Hindlimb muscle (tissue), 1 donor: ENCODE results near the gene ZAR1L. TPM values are rescaled to one million over a fixed set of nuclear protein-coding genes. Genes with fewer than 3 reads are reported as not detected.
"Not testable (repeated sequence)": the region's sequence is repeated elsewhere in the genome, so short reads cannot be mapped to it uniquely, and the experiment has no call there.

Experiments
- DNase-seq: peaks from one replicate; pipeline ENCODE4 v3.0.0-alpha.2; 2013
- polyA plus RNA-seq: library from polyadenylated mRNA; unstranded; fragments of 120-200 nt; gene quantifications from one replicate; pipeline ENCODE4 v1.2.1, GENCODE V29; 2013; ENCODE audit not compliant: insufficient read length

Gene ZAR1L, protein sequence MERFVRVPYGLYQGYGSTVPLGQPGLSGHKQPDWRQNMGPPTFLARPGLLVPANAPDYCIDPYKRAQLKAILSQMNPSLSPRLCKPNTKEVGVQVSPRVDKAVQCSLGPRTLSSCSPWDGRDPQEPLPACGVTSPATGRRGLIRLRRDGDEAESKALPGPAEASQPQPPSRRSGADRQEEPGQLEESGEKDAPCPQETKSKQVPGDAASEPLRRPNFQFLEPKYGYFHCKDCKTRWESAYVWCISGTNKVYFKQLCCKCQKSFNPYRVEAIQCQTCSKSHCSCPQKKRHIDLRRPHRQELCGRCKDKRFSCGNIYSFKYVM
- not detected for polyA plus RNA-seq

GRCh38 chr13:32315238-32316027 is at the start of gene ZAR1L, which contains the start of gene BRCA2:
Gene ZAR1L, minus strand, starts transcription at chr13:32315363. Its CDS starts 3,438 bp downstream, at chr13:32311925.
Gene BRCA2, plus strand, starts transcription at chr13:32315508. Its CDS starts 953 bp downstream, at chr13:32316461.
- DNase-seq: peak; percentile 95

GRCh38 chr13:32362574-32362973 is 47.4 kb upstream of the ZAR1L start:
- DNase-seq: no peak

GRCh38 chr13:32355935-32356334 is 40.8 kb upstream of the ZAR1L start:
- not testable (repeated sequence) for DNase-seq

DNA sequence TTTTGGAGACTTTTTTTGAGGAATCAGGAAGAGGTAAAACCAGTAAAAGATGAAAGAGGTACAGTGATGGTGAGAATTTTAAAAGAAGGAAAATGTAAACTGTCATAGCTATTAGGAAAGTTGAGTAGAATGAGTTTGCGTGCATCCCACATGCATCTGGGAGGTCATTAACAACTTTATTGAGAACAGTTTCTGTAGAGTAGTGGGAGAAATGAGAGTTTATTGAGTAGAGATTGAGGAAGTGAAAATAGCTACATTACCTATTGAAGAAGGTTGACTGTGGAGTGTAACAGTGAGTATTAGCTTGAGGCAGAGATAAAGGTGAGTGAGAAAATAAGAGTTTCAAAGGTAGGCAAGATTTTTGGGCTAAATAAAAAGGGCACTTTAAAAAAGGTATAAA is 38.9 kb upstream of the ZAR1L start:
- DNase-seq: no peak

- not testable (repeated sequence) for DNase-seq
Observed at GRCh38 chr13:32350839-32351441, 35.8 kb upstream of the ZAR1L start.

DNA sequence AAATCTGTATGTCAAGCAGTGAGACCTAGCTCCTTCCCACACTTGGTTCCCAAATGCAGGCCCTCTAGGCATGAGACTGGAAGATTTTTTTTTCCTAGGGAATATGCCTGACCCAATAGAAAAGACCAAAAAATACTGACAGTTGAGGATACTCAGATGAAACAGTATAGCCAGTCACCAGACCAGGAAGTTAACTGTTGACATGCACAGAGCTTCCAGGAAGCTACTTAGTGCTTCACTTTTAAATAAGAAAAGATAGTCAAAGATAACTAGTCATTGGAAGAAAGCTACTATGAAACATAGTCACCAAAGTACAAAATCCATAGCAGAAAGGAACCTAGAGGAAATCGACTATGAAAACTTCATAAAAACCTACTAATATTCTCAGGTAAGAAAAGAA is 32.5 kb upstream of the ZAR1L start:
- DNase-seq: no peak

GRCh38 chr13:32340914-32341313 is 25.8 kb upstream of the ZAR1L start:
- DNase-seq: no peak

GRCh38 chr13:32334671-32335070 is 19.5 kb upstream of the ZAR1L start:
- no peak for DNase-seq

GRCh38 chr13:32330441-32330840 is 15.3 kb upstream of the ZAR1L start:
- DNase-seq: no peak

DNA sequence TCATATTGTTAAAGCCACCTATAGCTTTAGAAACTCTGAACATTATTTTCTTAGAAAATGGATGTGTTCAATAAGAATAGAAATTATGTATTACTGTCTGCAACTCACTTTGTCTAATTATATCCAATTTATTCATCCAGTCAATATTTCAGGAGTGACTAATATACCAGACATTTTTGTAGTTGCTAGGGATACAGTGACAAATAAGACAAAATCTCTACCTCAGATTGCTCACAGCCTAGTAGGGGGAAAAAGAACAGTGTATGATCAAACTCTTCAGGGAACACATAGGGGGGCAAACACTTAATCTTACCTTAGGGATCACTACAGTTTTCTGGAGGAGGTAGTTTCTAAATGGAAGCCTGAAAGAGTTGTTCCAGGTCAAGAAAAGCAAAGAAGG is 8.7 kb upstream of the ZAR1L start:
- DNase-seq: no peak

- DNase-seq: no peak
Observed at GRCh38 chr13:32320528-32320927, 5.4 kb upstream of the ZAR1L start.

DNA sequence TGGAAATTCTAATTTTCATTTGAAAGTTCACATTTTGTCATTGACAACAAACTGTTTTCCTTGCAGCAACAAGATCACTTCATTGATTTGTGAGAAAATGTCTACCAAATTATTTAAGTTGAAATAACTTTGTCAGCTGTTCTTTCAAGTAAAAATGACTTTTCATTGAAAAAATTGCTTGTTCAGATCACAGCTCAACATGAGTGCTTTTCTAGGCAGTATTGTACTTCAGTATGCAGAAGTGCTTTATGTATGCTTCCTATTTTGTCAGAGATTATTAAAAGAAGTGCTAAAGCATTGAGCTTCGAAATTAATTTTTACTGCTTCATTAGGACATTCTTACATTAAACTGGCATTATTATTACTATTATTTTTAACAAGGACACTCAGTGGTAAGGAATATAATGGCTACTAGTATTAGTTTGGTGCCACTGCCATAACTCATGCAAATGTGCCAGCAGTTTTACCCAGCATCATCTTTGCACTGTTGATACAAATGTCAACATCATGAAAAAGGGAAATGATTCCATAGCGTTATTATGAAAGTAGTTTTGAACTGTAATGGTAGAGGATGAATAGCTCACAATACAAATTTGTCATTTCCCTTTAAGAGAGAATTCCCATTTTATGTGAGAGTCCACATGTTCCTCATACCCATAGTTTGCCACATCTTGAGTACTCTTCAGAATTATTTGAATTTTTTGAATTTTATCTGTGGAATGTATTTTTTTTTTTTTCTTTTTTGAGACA is 2.7 kb upstream of the ZAR1L start:
- no peak for DNase-seq

DNA sequence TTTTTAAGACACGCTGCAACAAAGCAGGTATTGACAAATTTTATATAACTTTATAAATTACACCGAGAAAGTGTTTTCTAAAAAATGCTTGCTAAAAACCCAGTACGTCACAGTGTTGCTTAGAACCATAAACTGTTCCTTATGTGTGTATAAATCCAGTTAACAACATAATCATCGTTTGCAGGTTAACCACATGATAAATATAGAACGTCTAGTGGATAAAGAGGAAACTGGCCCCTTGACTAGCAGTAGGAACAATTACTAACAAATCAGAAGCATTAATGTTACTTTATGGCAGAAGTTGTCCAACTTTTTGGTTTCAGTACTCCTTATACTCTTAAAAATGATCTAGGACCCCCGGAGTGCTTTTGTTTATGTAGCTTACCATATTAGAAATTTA is 1.3 kb upstream of the ZAR1L start:
- no peak for DNase-seq

- no peak for DNase-seq
Observed at GRCh38 chr13:32316028-32316339, 821 bp upstream of the ZAR1L start.

DNA sequence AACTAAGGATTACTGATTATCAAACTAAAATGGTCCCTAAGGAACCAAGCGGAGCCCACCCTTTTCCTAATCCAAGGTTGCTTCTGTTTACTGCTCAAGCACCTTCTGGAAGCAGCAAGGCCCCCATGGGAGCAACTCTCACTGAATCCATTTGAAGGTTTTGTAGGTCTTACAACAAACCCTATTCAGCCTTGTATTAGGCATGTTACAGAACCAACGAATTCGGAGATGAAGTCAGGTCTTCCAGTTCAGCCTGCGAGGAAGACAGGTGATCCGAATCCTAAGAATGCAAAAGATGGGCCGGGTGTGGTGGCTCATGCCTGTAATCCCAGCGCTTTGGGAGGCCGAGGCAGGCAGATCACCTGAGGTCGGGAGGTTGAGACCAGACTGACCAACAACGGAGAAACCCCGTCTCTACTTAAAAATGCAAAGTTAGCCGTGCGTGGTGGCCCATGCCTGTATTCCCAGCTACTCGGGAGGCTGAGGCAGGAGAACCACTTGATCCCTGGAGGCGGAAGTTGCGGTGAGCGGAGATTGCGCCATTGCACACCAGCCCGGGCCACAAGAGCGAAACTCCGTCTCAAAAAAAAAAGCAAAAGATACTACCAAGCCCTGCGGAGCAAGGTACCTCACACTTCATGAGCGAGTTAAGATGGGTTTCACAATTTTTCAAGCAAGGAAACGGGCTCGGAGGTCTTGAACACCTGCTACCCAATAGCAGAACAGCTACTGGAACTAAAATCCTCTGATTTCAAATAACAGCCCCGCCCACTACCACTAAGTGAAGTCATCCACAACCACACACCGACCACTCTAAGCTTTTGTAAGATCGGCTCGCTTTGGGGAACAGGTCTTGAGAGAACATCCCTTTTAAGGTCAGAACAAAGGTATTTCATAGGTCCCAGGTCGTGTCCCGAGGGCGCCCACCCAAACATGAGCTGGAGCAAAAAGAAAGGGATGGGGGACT is 609 bp downstream of the ZAR1L start:
- DNase-seq: no peak

- no peak for DNase-seq
Observed at GRCh38 chr13:32311188-32311897, 3.8 kb downstream of the ZAR1L start.

- DNase-seq: peak; percentile 59
Observed at GRCh38 chr13:32310134-32310706, 4.9 kb downstream of the ZAR1L start.

GRCh38 chr13:32309312-32310133 is 5.6 kb downstream of the ZAR1L start:
- DNase-seq: peak; percentile 33

DNA sequence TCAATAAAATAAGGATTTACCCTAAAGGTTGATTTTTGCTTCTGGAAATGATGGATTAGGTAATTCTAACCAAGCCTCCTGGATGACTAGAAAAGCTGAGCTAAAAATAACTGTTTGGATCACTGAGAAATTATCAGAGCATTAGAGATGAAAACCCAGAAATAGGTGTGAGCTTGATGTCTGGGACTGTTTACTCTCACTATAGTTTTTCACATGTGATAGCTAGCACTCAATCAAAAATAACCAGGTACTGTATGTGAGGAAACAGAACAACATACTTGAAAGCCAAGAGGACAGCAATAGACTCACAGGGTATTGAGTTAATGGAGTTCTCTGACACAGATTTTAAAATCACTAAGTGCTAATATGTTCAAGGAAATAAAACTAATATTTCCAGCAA is 9.5 kb downstream of the ZAR1L start:
- DNase-seq: no peak

DNA sequence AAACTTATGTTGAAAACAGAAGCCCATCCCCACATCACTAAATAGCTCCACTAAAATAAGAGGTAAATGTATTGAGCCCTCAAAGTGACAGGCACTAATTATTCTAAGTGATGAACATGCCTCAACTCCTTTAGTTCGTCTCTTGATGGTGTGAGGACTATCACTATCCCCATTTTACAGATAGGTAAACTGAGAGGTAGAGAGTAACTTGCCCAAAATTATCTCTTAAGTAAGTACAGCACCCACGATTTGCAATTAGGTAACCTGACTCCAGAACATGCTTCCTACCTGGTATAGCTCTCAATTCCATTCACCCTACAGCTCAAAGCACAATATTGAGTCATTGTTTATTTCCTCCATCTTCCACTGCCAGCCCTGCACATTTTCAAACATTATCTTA is 12.7 kb downstream of the ZAR1L start:
- no peak for DNase-seq
